Measurements from ENCODE around the gene GAS7. TPM values are rescaled to one million over a fixed set of nuclear protein-coding genes. Genes with fewer than 3 reads are reported as not detected.

The GAS7 gene
- total and polyA plus RNA-seq, 9 of the 15 experiments (the other 6 are each of a cell fraction or from before 2014, with no cell fraction given): 0.11 to 0.33 TPM; not detected in 7

GRCh38 chr17:10077561-10078299, 120.7 kb downstream of the GAS7 start:
- Histone ChIP-seq H4K20me1 (replicated peaks; ENCODE audit: control insufficient read depth, insufficient read depth, low read length) (no peaks in the 10 kb centered on the region), H3K9me3 (replicated peaks; ENCODE audit: control insufficient read depth, insufficient read depth, low read depth, low read length) (no peaks in the 10 kb centered on the region), H2AFZ (ENCODE audit: low read depth, low read length) (no peak overlapping the region), H3K27ac (ENCODE audit: extremely low read depth, low read depth, low read length) (no peak overlapping the region), H3K9ac (ENCODE audit: insufficient read depth in 1 of 2, low read depth in 2 of 2, low read length in 2 of 2) (no peak overlapping the region), H3K4me1 (replicated peaks in 1 of 2; ENCODE audit: control insufficient read depth in 2 of 2, insufficient read depth in 2 of 2, low read length in 2 of 2) (no peaks in the 10 kb centered on the region), H3K79me2 (ENCODE audit: control insufficient read depth, insufficient read depth, low read length) (no peaks in the 10 kb centered on the region), H3K9me1 (ENCODE audit: control insufficient read depth, insufficient read depth, low read length) (no peaks in the 10 kb centered on the region), H3K36me3 (ENCODE audit: control insufficient read depth, insufficient read depth, low read length) (no peaks in the 10 kb centered on the region), H3K4me3 (no peak overlapping the region), H3K27me3 (ENCODE audit: control insufficient read depth in 2 of 2, insufficient read depth in 2 of 2, low read length in 2 of 2) (no peaks in the 10 kb centered on the region), H3K4me2 (ENCODE audit: insufficient read depth, low read length) (no peak overlapping the region)
- WGBS (ENCODE audit: insufficient coverage, low coverage, missing lambda C conversion rate): 0% methylated on average over 3 of the region's 4 CpGs
- DNase-seq (ENCODE audit: extremely low read depth in 1 of 4, low spot score in 3 of 4) (no peak), FAIRE-seq (no peak), ATAC-seq (no peak)
- in situ Hi-C loops (cut with MboI) (no loop called here), intact Hi-C loops (cut with micrococcal nuclease) (no loop called here)
- ChIA-PET CTCF (ENCODE audit: low intra/inter-chr PET ratio) (no interaction called here), POLR2A (interaction anchor here (0.6 kb wide), 1 partner anchor 79 kb away, joined by 3 read pairs; no protein-coding TSS in a partner anchor)
- BruUV-seq (replicated peaks): no TSS peak
- no peak for TF ChIP-seq GATA2 (CRISPR knock-in tag; IDR thresholded peaks at IDR 0.05)
- no peak for TF ChIP-seq VEZF1 (CRISPR knock-in tag; IDR thresholded peaks at IDR 0.05)
- no peak for TF ChIP-seq LCOR (CRISPR knock-in tag; IDR thresholded peaks at IDR 0.05)
- no peak for TF ChIP-seq RBM39 (optimal IDR thresholded peaks at IDR 0.05; ENCODE audit: low read depth, low read length)
- TF ChIP-seq LARP7 (IDR thresholded peaks at IDR 0.05): no peak
- no peak for TF ChIP-seq MTA1 (IDR thresholded peaks at IDR 0.05; ENCODE audit: borderline replicate concordance)
- no peak for TF ChIP-seq ELF2 (CRISPR knock-in tag; IDR thresholded peaks at IDR 0.05)
- TF ChIP-seq FOSL1 (tag; conservative IDR thresholded peaks at IDR 0.05): no peak
- TF ChIP-seq HINFP (tag; conservative IDR thresholded peaks at IDR 0.05; ENCODE audit: low read depth): no peak
- no peak for TF ChIP-seq ZNF316 (IDR thresholded peaks at IDR 0.05)
- no peak for TF ChIP-seq CAMTA2 (CRISPR knock-in tag; conservative IDR thresholded peaks at IDR 0.05)
- no peak for TF ChIP-seq REST (IDR thresholded peaks at IDR 0.05; ENCODE audit: borderline replicate concordance)
- no peak for TF ChIP-seq REST (CRISPR knock-in tag; IDR thresholded peaks at IDR 0.05; ENCODE audit: low read depth)
